DOHH2 (cell line): Measurements from ENCODE around the gene FGF21.

Experiments used
- H3F3A ChIP-seq: fragments of 200-600 bp; sonication (generic), shearing (Covaris generic); 2 replicates; pipeline ENCODE4 v1.6.0; 2016; ENCODE audit warnings: antibody characterized with exemption, mild to moderate bottlenecking; ENCODE audit not compliant: control insufficient read depth, insufficient read depth
- H3K27ac ChIP-seq: fragments of 200-600 bp; sonication (generic); 2 replicates; pipeline ENCODE4 v1.5.1; 2014; ENCODE audit warnings: low read depth, mild to moderate bottlenecking, low read length, moderate library complexity
- H3K27me3 ChIP-seq: fragments of 200-600 bp; sonication (generic); 2 replicates; pipeline ENCODE4 v1.6.1; 2014; ENCODE audit warnings: mild to moderate bottlenecking, low read length, mixed read lengths; ENCODE audit not compliant: control insufficient read depth
- H3K36me3 ChIP-seq: fragments of 200-600 bp; sonication (generic); 2 replicates; pipeline ENCODE4 v1.6.1; 2014; ENCODE audit warnings: mild to moderate bottlenecking, low read length, moderate library complexity, mixed read lengths; ENCODE audit not compliant: control insufficient read depth
- H3K4me1 ChIP-seq: fragments of 200-600 bp; sonication (generic); 2 replicates; pipeline ENCODE4 v1.6.1; 2014; ENCODE audit warnings: mild to moderate bottlenecking, low read length, mixed read lengths; ENCODE audit not compliant: control insufficient read depth
- H3K4me2 ChIP-seq: fragments of 200-600 bp; sonication (generic); 2 replicates; pipeline ENCODE4 v1.6.0; 2014; ENCODE audit warnings: mild to moderate bottlenecking, low read length, moderate library complexity
- H3K4me3 ChIP-seq: fragments of 200-600 bp; sonication (generic); 2 replicates; pipeline ENCODE4 v1.5.1; 2014; ENCODE audit warnings: mild to moderate bottlenecking, low read length, mixed read lengths
- H3K79me2 ChIP-seq: fragments of 200-600 bp; sonication (generic); 2 replicates; pipeline ENCODE4 v1.6.1; 2014; ENCODE audit warnings: mild to moderate bottlenecking, low read length, mixed read lengths; ENCODE audit not compliant: control insufficient read depth
- H3K9me2 ChIP-seq: fragments of 200-600 bp; sonication (generic); replicated peaks from 2 replicates; pipeline ENCODE4 v1.6.1; 2014; ENCODE audit warnings: mild to moderate bottlenecking, low read length, mixed read lengths; ENCODE audit not compliant: control insufficient read depth
- H3K9me3 ChIP-seq: fragments of 200-600 bp; sonication (generic); 2 replicates; pipeline ENCODE4 v1.6.1; 2014; ENCODE audit warnings: antibody characterized with exemption, low read length, mixed read lengths; ENCODE audit not compliant: control insufficient read depth, insufficient read depth
- H4K20me1 ChIP-seq: fragments of 200-600 bp; sonication (generic); 2 replicates; pipeline ENCODE4 v1.6.0; 2014; ENCODE audit warnings: low read depth, mild to moderate bottlenecking, antibody characterized with exemption, low read length, moderate library complexity; ENCODE audit not compliant: control insufficient read depth, insufficient read depth
- EZH2phosphoT487 ChIP-seq: fragments of 200-600 bp; sonication (generic); IDR thresholded peaks from 2 replicates; pipeline ENCODE4 v1.6.1; 2017; ENCODE audit warnings: borderline replicate concordance, mild to moderate bottlenecking, antibody characterized with exemption, low read length, moderate library complexity, mixed read lengths
- TF ChIP-seq, protein P1 (sequence below): fragments of 200-600 bp; sonication (generic); IDR thresholded peaks from one replicate; pipeline ENCODE4 v1.5.1; 2014; ENCODE audit warnings: antibody characterized with exemption, mild to moderate bottlenecking, low read depth, low read length; ENCODE audit not compliant: poor library complexity, severe bottlenecking

Gene FGF21

GRCh38 chr19:48768994-48769713 is 13.8 kb downstream of the FGF21 start:
- TF ChIP-seq, protein P1, sequence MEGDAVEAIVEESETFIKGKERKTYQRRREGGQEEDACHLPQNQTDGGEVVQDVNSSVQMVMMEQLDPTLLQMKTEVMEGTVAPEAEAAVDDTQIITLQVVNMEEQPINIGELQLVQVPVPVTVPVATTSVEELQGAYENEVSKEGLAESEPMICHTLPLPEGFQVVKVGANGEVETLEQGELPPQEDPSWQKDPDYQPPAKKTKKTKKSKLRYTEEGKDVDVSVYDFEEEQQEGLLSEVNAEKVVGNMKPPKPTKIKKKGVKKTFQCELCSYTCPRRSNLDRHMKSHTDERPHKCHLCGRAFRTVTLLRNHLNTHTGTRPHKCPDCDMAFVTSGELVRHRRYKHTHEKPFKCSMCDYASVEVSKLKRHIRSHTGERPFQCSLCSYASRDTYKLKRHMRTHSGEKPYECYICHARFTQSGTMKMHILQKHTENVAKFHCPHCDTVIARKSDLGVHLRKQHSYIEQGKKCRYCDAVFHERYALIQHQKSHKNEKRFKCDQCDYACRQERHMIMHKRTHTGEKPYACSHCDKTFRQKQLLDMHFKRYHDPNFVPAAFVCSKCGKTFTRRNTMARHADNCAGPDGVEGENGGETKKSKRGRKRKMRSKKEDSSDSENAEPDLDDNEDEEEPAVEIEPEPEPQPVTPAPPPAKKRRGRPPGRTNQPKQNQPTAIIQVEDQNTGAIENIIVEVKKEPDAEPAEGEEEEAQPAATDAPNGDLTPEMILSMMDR = no peak
- TF ChIP-seq EZH2phosphoT487 = no peak
- peaks cover 15% of the 10 kb centered on the region for H3K27me3 ChIP-seq
- H3F3A ChIP-seq = no peaks in the 10 kb centered on the region

GRCh38 chr19:48770266-48770665 is 14.9 kb downstream of the FGF21 start:
- no peaks in the 10 kb centered on the region for H3K36me3 ChIP-seq
- no peak overlapping the region for H3K4me2 ChIP-seq
- no peaks in the 10 kb centered on the region for H4K20me1 ChIP-seq
- no peaks in the 10 kb centered on the region for H3K4me1 ChIP-seq
- no peak overlapping the region for H3K27ac ChIP-seq
- H3K79me2 ChIP-seq = no peaks in the 10 kb centered on the region
- peaks cover 15% of the 10 kb centered on the region for H3K27me3 ChIP-seq
- H3K9me3 ChIP-seq = no peaks in the 10 kb centered on the region
- no peak overlapping the region for H3K4me3 ChIP-seq
- H3K9me2 ChIP-seq = no peaks in the 10 kb centered on the region
- TF ChIP-seq, protein P1 = no peak
- no peak for TF ChIP-seq EZH2phosphoT487
- no peaks in the 10 kb centered on the region for H3F3A ChIP-seq

More at GRCh38 chr19:48768994-48769713, 13.8 kb downstream of the FGF21 start:
- Histone ChIP-seq H4K20me1 (no peaks in the 10 kb centered on the region), H3K9me3 (no peaks in the 10 kb centered on the region), H3K79me2 (no peaks in the 10 kb centered on the region), H3K27ac (no peak overlapping the region), H3K4me1 (no peaks in the 10 kb centered on the region), H3K4me2 (no peak overlapping the region), H3K9me2 (no peaks in the 10 kb centered on the region), H3K4me3 (no peak overlapping the region), H3K36me3 (no peaks in the 10 kb centered on the region)

DNA sequence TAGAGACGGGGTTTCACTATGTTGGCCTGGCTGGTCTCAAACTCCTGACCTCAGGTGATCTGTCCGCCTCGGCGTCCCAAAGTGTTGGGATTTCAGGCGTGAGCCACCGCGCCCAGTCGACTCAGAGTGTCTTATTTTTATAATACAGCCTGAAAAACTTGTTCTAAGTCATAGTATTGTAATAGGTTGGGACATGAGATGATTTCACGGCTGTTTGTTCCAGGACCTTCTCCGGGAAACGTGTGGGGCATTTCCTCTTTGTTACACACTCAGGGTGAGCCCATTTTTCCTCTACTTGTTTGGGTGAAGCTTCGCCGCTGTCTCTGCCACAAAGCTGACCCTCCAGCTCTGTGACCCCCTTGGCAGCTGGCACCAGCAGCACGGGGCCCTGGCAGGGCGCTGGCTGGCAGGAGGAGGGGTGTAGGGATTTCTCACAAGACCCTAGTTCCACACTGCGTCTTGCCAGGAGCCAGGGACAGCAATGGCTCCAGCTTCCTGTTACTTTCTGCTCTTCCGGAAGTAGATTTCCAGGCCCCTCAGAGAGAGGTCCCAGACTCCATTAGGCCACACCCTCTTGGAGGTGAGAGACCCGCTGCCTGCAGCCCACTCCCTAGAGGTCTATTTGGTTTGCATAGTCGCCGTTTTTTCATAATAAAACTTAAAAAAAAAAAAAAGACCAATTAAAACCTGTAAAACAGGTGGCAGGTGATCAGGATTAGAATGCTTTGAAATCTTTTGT is 15.6 kb downstream of the FGF21 start:
- Histone ChIP-seq H3K4me2 (no peak overlapping the region), H3K4me3 (no peak overlapping the region), H4K20me1 (no peaks in the 10 kb centered on the region), H3K36me3 (no peaks in the 10 kb centered on the region), H3K9me3 (no peaks in the 10 kb centered on the region), H3K9me2 (no peaks in the 10 kb centered on the region), H3K4me1 (no peaks in the 10 kb centered on the region), H3K27ac (no peak overlapping the region), H3K27me3 (peaks cover 15% of the 10 kb centered on the region), H3K79me2 (no peaks in the 10 kb centered on the region), H3F3A (no peaks in the 10 kb centered on the region)
- no peak for TF ChIP-seq EZH2phosphoT487
- TF ChIP-seq, protein P1 = no peak
